Measurements from ENCODE around the gene EPN3. TPM values are rescaled to one million over a fixed set of nuclear protein-coding genes. Genes with fewer than 3 reads are reported as not detected.

The EPN3 gene
- total RNA-seq, 4 donors from 2014 or later, result 19.2 to 95.7 (median 57.4) TPM

DNA sequence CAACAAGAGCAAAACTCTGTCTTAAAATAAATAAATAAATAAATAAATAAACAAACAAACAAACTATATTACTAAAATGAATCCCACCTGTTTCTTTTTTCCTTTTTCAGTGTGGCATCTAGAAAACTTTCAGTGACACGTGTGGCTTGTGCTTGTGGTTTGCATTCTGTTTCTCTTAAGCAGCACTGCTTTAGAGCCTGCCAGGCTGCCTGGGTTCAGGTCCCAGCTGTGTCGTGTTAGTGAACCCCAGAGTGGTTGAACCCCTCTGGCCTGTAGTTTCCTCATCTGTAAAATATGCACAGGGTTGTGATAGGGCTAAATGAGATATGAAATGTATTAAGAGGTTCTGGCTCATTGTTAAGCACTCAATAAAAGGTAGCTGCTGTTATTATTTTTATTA is 12.1 kb upstream of the EPN3 start:
- intact Hi-C loops (cut with DNase I; ENCODE audit: low total_unique reads) (no loop called here), in situ Hi-C loops (cut with MboI; ENCODE audit: low pct_ligation_motif_present in 1 of 4, low pct_unique_long_range_greater_than_20kb in 1 of 4, low sequenced_read_pairs in 3 of 4) (no loop called here)
- no peak for TF ChIP-seq POLR2A (IDR thresholded peaks at IDR 0.05)
- TF ChIP-seq, protein P1, sequence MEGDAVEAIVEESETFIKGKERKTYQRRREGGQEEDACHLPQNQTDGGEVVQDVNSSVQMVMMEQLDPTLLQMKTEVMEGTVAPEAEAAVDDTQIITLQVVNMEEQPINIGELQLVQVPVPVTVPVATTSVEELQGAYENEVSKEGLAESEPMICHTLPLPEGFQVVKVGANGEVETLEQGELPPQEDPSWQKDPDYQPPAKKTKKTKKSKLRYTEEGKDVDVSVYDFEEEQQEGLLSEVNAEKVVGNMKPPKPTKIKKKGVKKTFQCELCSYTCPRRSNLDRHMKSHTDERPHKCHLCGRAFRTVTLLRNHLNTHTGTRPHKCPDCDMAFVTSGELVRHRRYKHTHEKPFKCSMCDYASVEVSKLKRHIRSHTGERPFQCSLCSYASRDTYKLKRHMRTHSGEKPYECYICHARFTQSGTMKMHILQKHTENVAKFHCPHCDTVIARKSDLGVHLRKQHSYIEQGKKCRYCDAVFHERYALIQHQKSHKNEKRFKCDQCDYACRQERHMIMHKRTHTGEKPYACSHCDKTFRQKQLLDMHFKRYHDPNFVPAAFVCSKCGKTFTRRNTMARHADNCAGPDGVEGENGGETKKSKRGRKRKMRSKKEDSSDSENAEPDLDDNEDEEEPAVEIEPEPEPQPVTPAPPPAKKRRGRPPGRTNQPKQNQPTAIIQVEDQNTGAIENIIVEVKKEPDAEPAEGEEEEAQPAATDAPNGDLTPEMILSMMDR (IDR thresholded peaks at IDR 0.05), result no peak
- no peak for TF ChIP-seq EP300 (IDR thresholded peaks at IDR 0.05; ENCODE audit: low read depth)
- TF ChIP-seq POLR2AphosphoS5 (IDR thresholded peaks at IDR 0.05), result no peak
- Histone ChIP-seq H3K27me3 (no peaks in the 10 kb centered on the region), H3K36me3 (no peaks in the 10 kb centered on the region), H3K27ac (no peak overlapping the region), H3K4me3 (no peak overlapping the region), H3K9me3 (no peaks in the 10 kb centered on the region), H3K4me1 (peaks cover 0 to 16% (median 0%) of the 10 kb centered on the region in 4 donors)
- no peak for DNase-seq
- 73 to 83% methylated on average over 1 to 2 of the region's 2 CpGs for whole genome bisulfite sequencing, 2 donors (ENCODE audit: low coverage in 1 of 2)

DNA sequence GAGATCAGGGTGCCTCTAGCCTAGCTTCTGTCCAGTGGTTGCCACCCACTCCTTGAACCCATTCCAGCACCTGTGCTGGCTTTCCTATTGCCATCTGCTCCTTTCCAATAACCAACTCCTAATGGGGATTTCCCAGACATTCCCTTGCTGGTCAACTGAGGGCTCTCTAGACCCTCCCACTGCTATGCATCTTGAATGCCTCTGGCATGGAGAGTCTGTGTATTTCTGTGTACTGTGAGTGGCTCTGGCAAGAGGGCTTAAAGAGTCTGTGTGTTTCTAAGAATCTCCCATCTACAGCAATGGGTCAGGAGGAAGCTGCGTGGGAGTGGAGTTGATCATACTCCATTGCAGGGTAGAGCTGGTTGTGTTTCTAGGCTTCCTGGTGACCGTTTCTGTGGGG is 11.0 kb upstream of the EPN3 start:
- in situ Hi-C loops (cut with MboI; ENCODE audit: low pct_ligation_motif_present in 1 of 4, low pct_unique_long_range_greater_than_20kb in 1 of 4, low sequenced_read_pairs in 3 of 4), result no loop called here
- 80% methylated on average over 2 of the region's 2 CpGs; no CpG with 5 or more reads in 1 of the 2 donors for WGBS, 2 donors (ENCODE audit: low coverage in 1 of 2)
- no peak for DNase-seq

DNA sequence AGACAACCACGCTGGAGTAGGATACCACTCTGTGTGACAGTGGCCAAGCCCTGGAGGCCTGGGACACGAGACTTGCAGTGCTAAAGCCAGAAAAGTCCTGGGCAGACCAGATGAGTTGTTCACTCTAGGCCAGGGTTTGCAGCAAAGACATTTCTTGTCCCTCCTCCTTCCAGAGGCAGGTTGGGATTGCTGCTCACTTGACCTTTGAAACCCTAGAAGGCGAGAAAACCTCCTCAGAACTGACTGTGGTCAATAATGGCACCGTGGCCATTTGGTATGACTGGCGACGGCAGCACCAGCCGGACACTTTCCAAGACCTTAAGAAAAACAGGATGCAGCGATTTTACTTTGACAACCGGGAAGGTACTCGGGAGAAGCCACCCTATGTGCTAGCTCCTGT is 9.8 kb upstream of the EPN3 start:
- 92 to 100% methylated on average over 1 to 10 of the region's 10 CpGs for WGBS, 2 donors (ENCODE audit: low coverage in 1 of 2)
- in situ Hi-C loops (cut with MboI; ENCODE audit: low pct_ligation_motif_present in 1 of 4, low pct_unique_long_range_greater_than_20kb in 1 of 4, low sequenced_read_pairs in 3 of 4) (no loop called here), intact Hi-C loops (cut with DNase I; ENCODE audit: low total_unique reads) (no loop called here)
- Histone ChIP-seq H3K27ac (no peak overlapping the region), H3K36me3 (no peaks in the 10 kb centered on the region), H3K4me1 (peaks cover 0 to 9% (median 0%) of the 10 kb centered on the region in 4 donors), H3K9me3 (no peaks in the 10 kb centered on the region), H3K4me3 (no peak overlapping the region), H3K27me3 (no peaks in the 10 kb centered on the region)
- DNase-seq, result no peak
- TF ChIP-seq EP300 (IDR thresholded peaks at IDR 0.05; ENCODE audit: low read depth) (no peak), POLR2A (IDR thresholded peaks at IDR 0.05) (no peak), POLR2AphosphoS5 (IDR thresholded peaks at IDR 0.05) (no peak)
- TF ChIP-seq, protein P1 (IDR thresholded peaks at IDR 0.05), result no peak

More for the DNA sequence above, 11.0 kb upstream of the EPN3 start:
- no peak overlapping the region for H3K4me3 ChIP-seq
- TF ChIP-seq, protein P1 (IDR thresholded peaks at IDR 0.05), result no peak
- no peak for TF ChIP-seq EP300 (IDR thresholded peaks at IDR 0.05; ENCODE audit: low read depth)
- no peak for TF ChIP-seq POLR2AphosphoS5 (IDR thresholded peaks at IDR 0.05)
- TF ChIP-seq POLR2A (IDR thresholded peaks at IDR 0.05), result no peak
- H3K36me3 ChIP-seq, result no peaks in the 10 kb centered on the region
- no peaks in the 10 kb centered on the region for H3K27me3 ChIP-seq
- intact Hi-C loops (cut with DNase I; ENCODE audit: low total_unique reads), result no loop called here
- H3K4me1 ChIP-seq, result peaks cover 0 to 14% (median 0%) of the 10 kb centered on the region in 4 donors
- H3K27ac ChIP-seq, result no peak overlapping the region
- H3K9me3 ChIP-seq, result no peaks in the 10 kb centered on the region

DNA sequence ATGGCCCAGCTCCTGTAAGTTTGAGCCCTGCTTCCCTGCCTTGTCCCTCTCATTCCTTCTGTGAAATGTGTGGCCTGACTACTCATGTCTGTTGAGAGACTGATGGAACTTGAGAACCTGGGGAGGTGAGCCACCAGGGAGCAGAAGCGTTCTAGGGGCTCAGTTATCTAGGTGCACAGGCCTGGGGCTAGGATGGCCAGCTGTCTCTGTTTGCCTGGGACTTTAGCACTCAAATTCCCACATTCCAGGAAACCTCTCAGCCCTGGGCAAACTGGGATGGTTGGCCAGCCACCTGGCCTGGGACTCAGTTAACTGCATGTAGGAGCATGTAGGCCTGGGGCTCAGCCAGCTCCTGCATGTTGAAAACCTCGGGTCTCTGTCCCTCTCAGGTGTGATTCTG is 9.3 kb upstream of the EPN3 start:
- TF ChIP-seq, protein P1 (IDR thresholded peaks at IDR 0.05), result no peak
- TF ChIP-seq POLR2A (IDR thresholded peaks at IDR 0.05) (no peak), POLR2AphosphoS5 (IDR thresholded peaks at IDR 0.05) (no peak)
- no peak overlapping the region for H3K4me3 ChIP-seq
- no peak for DNase-seq
- H3K27ac ChIP-seq, result no peak overlapping the region
- H3K4me1 ChIP-seq, result peaks cover 0 to 8% (median 0%) of the 10 kb centered on the region in 4 donors
- no peaks in the 10 kb centered on the region for H3K36me3 ChIP-seq
- no peaks in the 10 kb centered on the region for H3K9me3 ChIP-seq
- no peaks in the 10 kb centered on the region for H3K27me3 ChIP-seq
- in situ Hi-C loops (cut with MboI; ENCODE audit: low pct_ligation_motif_present in 1 of 4, low pct_unique_long_range_greater_than_20kb in 1 of 4, low sequenced_read_pairs in 3 of 4) (no loop called here), intact Hi-C loops (cut with DNase I; ENCODE audit: low total_unique reads) (no loop called here)
- WGBS, 2 donors (ENCODE audit: low coverage in 1 of 2), result 83% methylated on average over 2 of the region's 2 CpGs; no CpG with 5 or more reads in 1 of the 2 donors
